Suppressor macrophage (primary cell): ENCODE measurements around the gene EGFLAM.

Experiments used
- DNase-seq, 4 experiments: peaks; one replicate each; pipeline ENCODE4 v3.0.0-alpha.2; 2020 to 2022

EGFLAM gene

GRCh38 chr5:38479315-38479904 lies 221.1 kb downstream of the EGFLAM start:
- no peak for DNase-seq

GRCh38 chr5:38483805-38484398 lies 225.5 kb downstream of the EGFLAM start:
- no peak for DNase-seq

GRCh38 chr5:38494175-38494574 lies 235.8 kb downstream of the EGFLAM start:
- no peak for DNase-seq

- no peak for DNase-seq
These were observed 236.4 kb downstream of the EGFLAM start for GRCh38 chr5:38494763-38495162.

GRCh38 chr5:38497946-38498345 lies 239.6 kb downstream of the EGFLAM start:
- no peak for DNase-seq

- DNase-seq = no peak
These were observed 242.4 kb downstream of the EGFLAM start for GRCh38 chr5:38500573-38501260.

GRCh38 chr5:38506302-38506701 lies 247.9 kb downstream of the EGFLAM start:
- DNase-seq = no peak

- no peak for DNase-seq
These were observed 250.8 kb downstream of the EGFLAM start for GRCh38 chr5:38509185-38509584.
